ENCODE data around the gene IGFLR1. TPM values are rescaled to one million over a fixed set of nuclear protein-coding genes. Genes with fewer than 3 reads are reported as not detected.

IGFLR1 gene
- total RNA-seq, 1 donor from 2014 or later, result 6.3 TPM

- Mint-ChIP-seq H3K27ac (ENCODE audit: unreplicated experiment) (no peak overlapping the region), H3K9me3 (no peaks in the 10 kb centered on the region), H3K4me1 (no peaks in the 10 kb centered on the region), H3K27me3 (ENCODE audit: low read depth) (peaks cover 4% of the 10 kb centered on the region), H3K4me3 (no peak overlapping the region), H3K36me3 (ENCODE audit: low read depth) (no peaks in the 10 kb centered on the region)
- DNase-seq (ENCODE audit: low read depth, low spot score), result no peak
- TF ChIP-seq, protein P1, sequence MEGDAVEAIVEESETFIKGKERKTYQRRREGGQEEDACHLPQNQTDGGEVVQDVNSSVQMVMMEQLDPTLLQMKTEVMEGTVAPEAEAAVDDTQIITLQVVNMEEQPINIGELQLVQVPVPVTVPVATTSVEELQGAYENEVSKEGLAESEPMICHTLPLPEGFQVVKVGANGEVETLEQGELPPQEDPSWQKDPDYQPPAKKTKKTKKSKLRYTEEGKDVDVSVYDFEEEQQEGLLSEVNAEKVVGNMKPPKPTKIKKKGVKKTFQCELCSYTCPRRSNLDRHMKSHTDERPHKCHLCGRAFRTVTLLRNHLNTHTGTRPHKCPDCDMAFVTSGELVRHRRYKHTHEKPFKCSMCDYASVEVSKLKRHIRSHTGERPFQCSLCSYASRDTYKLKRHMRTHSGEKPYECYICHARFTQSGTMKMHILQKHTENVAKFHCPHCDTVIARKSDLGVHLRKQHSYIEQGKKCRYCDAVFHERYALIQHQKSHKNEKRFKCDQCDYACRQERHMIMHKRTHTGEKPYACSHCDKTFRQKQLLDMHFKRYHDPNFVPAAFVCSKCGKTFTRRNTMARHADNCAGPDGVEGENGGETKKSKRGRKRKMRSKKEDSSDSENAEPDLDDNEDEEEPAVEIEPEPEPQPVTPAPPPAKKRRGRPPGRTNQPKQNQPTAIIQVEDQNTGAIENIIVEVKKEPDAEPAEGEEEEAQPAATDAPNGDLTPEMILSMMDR (conservative IDR thresholded peaks at IDR 0.05), result no peak
Observed at GRCh38 chr19:35789195-35789977, 47.1 kb upstream of the IGFLR1 start.

DNA sequence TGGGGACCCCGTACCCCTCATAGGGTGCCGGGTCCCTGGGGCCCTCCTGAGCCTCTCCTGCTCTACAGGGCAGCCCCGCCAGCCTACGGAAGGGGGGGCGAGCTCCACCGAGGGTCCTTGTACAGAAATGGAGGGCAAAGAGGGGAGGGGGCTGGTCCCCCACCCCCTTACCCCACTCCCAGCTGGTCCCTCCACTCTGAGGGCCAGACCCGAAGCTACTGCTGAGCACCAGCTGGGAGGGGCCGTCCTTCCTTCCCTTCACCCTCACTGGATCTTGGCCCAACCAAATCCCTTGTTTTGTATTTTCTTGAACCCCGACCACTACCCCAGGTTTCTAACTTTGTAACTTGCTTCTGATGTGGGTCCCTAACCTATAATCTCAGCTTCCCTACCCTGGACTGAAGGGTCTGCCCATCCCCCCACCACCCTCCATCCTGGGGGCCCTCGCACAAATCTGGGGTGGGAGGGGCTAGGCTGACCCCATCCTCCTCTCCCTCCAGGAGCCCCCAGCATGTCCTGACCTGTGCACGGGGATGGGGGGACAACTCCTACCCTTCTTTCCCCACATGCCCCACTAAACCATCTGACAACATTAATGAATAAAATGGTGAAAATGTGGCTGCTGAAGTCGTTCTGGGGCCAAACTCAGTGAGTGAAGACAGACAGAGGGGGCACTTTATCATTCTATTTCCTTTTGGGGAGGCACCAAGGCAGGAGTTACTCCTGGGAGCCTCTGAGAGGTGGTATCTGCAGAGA, 46.1 kb upstream of the IGFLR1 start:
- no peak for DNase-seq (ENCODE audit: low read depth, low spot score)
- TF ChIP-seq, protein P1 (conservative IDR thresholded peaks at IDR 0.05), result no peak
- Mint-ChIP-seq H3K9me3 (no peaks in the 10 kb centered on the region), H3K27me3 (ENCODE audit: low read depth) (no peaks in the 10 kb centered on the region), H3K4me1 (peaks cover under 1% of the 10 kb centered on the region), H3K27ac (ENCODE audit: unreplicated experiment) (no peak overlapping the region), H3K4me3 (no peak overlapping the region), H3K36me3 (ENCODE audit: low read depth) (no peaks in the 10 kb centered on the region)

DNA sequence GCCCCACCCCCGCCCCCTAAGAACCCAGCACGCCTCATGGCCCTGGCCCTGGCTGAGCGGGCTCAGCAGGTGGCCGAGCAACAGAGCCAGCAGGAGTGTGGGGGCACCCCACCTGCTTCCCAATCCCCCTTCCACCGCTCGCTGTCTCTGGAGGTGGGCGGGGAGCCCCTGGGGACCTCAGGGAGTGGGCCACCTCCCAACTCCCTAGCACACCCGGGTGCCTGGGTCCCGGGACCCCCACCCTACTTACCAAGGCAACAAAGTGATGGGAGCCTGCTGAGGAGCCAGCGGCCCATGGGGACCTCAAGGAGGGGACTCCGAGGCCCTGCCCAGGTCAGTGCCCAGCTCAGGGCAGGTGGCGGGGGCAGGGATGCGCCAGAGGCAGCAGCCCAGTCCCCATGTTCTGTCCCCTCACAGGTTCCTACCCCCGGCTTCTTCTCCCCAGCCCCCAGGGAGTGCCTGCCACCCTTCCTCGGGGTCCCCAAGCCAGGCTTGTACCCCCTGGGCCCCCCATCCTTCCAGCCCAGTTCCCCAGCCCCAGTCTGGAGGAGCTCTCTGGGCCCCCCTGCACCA, 45.1 kb upstream of the IGFLR1 start:
- H3K4me1 Mint-ChIP-seq, result peaks cover 7% of the 10 kb centered on the region
- H3K4me3 Mint-ChIP-seq, result no peak overlapping the region
- TF ChIP-seq, protein P1 (conservative IDR thresholded peaks at IDR 0.05), result no peak

DNA sequence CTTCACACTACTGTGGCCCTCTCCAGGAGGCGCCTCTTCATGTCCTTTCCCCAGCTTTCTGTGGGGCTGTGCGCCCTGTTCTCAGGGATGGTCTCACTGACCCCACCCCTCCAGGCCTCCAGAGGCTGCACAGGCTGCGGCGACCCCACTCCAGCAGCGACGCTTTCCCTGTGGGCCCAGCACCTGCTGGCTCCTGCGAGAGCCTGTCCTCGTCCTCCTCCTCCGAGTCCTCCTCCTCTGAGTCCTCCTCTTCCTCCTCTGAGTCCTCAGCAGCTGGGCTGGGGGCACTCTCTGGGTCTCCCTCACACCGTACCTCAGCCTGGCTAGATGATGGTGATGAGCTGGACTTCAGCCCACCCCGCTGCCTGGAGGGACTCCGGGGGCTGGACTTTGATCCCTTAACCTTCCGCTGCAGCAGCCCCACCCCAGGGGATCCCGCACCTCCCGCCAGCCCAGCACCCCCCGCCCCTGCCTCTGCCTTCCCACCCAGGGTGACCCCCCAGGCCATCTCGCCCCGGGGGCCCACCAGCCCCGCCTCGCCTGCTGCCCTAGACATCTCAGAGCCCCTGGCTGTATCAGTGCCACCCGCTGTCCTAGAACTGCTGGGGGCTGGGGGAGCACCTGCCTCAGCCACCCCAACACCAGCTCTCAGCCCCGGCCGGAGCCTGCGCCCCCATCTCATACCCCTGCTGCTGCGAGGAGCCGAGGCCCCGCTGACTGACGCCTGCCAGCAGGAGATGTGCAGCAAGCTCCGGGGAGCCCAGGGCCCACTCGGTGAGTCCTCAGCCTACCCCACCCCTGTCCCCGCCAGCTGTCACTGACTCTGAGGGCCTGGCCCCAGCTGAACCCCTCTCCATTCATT, 44.3 kb upstream of the IGFLR1 start:
- Mint-ChIP-seq H3K9me3 (no peaks in the 10 kb centered on the region), H3K4me1 (peaks cover 7% of the 10 kb centered on the region), H3K27me3 (ENCODE audit: low read depth) (no peaks in the 10 kb centered on the region), H3K36me3 (ENCODE audit: low read depth) (peaks cover 3% of the 10 kb centered on the region), H3K27ac (ENCODE audit: unreplicated experiment) (no peak overlapping the region), H3K4me3 (no peak overlapping the region)
- TF ChIP-seq, protein P1 (conservative IDR thresholded peaks at IDR 0.05), result no peak
- no peak for DNase-seq (ENCODE audit: low read depth, low spot score)

More for the DNA sequence above, 45.1 kb upstream of the IGFLR1 start:
- H3K27ac Mint-ChIP-seq (ENCODE audit: unreplicated experiment), result no peak overlapping the region
- H3K9me3 Mint-ChIP-seq, result no peaks in the 10 kb centered on the region
- DNase-seq (ENCODE audit: low read depth, low spot score), result no peak
- H3K27me3 Mint-ChIP-seq (ENCODE audit: low read depth), result no peaks in the 10 kb centered on the region
- H3K36me3 Mint-ChIP-seq (ENCODE audit: low read depth), result peaks cover 3% of the 10 kb centered on the region

DNA sequence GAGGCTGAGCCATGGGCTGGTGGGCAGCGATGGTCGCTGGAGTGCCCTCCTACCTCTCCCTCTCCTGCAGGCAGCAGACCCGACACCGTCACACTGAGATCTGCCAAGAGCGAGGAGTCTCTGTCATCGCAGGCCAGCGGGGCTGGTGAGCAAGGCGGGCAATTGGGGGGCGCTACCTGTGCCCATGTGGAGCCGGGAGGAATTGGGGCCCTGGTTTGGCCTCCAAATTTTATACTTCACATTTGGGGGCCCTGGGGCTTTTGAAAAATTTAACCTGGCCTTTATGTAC, 43.0 kb upstream of the IGFLR1 start:
- Mint-ChIP-seq H3K36me3 (ENCODE audit: low read depth) (peaks cover 3% of the 10 kb centered on the region), H3K4me1 (peaks cover 7% of the 10 kb centered on the region), H3K4me3 (no peak overlapping the region), H3K9me3 (no peaks in the 10 kb centered on the region), H3K27me3 (ENCODE audit: low read depth) (no peaks in the 10 kb centered on the region), H3K27ac (ENCODE audit: unreplicated experiment) (no peak overlapping the region)
- TF ChIP-seq, protein P1 (conservative IDR thresholded peaks at IDR 0.05), result no peak
- no peak for DNase-seq (ENCODE audit: low read depth, low spot score)
